ENCODE results near the gene PRDM16.

DNA sequence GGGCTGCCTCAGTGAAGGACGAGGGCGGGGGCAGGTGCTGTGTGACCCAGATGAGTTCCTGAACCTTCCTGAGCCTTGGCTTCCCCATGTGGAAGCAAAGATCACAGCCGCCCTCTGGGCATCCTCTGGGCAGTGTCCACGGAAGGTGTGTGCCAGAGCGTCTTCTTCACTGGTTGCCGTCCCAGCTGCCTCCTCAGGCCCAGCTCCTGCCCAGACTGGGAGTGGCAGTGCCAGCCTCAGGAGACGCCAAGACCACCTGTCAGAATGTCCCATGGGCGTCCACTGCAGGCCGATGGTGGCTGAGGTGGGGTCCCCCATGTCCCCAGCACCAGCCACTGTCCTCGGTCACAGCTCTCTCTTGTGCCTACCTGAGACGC, 395.6 kb downstream of the PRDM16 start:
- TF ChIP-seq CTCF (IDR thresholded peaks at IDR 0.05; ENCODE audit: low read length) (no peak), EZH2phosphoT487 (IDR thresholded peaks at IDR 0.05; ENCODE audit: low read length) (no peak), EZH2 (optimal IDR thresholded peaks at IDR 0.05; ENCODE audit: low read depth, low read length) (no peak)
